Trophoblast cell (in vitro differentiated cells and primary cell): Measurements from ENCODE around the gene ZNF605.

ENCODE experiments used
- DNase-seq, 2 donors: peaks; one replicate each; pipeline ENCODE4 v3.0.0-alpha.2; 2016
- H2AFZ ChIP-seq: 2 replicates; pipeline ENCODE4 v1.6.1; 2013; ENCODE audit warnings: low read length, moderate library complexity, mild to moderate bottlenecking; ENCODE audit not compliant: insufficient read depth, poor library complexity
- H2AK5ac ChIP-seq: 2 replicates; pipeline ENCODE4 v1.6.1; 2013; ENCODE audit warnings: mild to moderate bottlenecking, low read length
- H2BK120ac ChIP-seq: 2 replicates; pipeline ENCODE4 v1.6.1; 2013; ENCODE audit warnings: low read length, mild to moderate bottlenecking, moderate library complexity; ENCODE audit not compliant: insufficient read depth, poor library complexity
- H2BK12ac ChIP-seq: 2 replicates; pipeline ENCODE4 v1.6.1; 2013; ENCODE audit warnings: mild to moderate bottlenecking, low read length, moderate library complexity
- H2BK5ac ChIP-seq: 2 replicates; pipeline ENCODE4 v1.6.1; 2013; ENCODE audit warnings: low read length, low read depth, moderate library complexity, mild to moderate bottlenecking; ENCODE audit not compliant: poor library complexity
- H3K14ac ChIP-seq: 2 replicates; pipeline ENCODE4 v1.6.1; 2013; ENCODE audit warnings: mild to moderate bottlenecking, low read length
- H3K18ac ChIP-seq: 2 replicates; pipeline ENCODE4 v1.6.1; 2013; ENCODE audit warnings: mild to moderate bottlenecking, low read length
- H3K23ac ChIP-seq: 2 replicates; pipeline ENCODE4 v1.6.1; 2013; ENCODE audit warnings: low read length
- H3K27ac ChIP-seq: 2 replicates; pipeline ENCODE4 v1.5.1; 2013; ENCODE audit warnings: low read depth, mild to moderate bottlenecking, inconsistent platforms, low read length, moderate library complexity
- H3K27me3 ChIP-seq: 2 replicates; pipeline ENCODE4 v1.6.1; 2013; ENCODE audit warnings: inconsistent platforms, mild to moderate bottlenecking, low read length, moderate library complexity; ENCODE audit not compliant: insufficient read depth
- H3K36me3 ChIP-seq, 2 experiments: 1 replicate in 1 of 2; 2 replicates in 1 of 2; pipeline ENCODE4 v1.6.1; 2013; ENCODE audit warnings: low read length in 2 of 2, mild to moderate bottlenecking in 2 of 2, moderate library complexity in 1 of 2; ENCODE audit not compliant: insufficient read depth in 2 of 2, control insufficient read depth in 1 of 2
- H3K4ac ChIP-seq: 2 replicates; pipeline ENCODE4 v1.6.1; 2013; ENCODE audit warnings: low read depth, mild to moderate bottlenecking, low read length, moderate library complexity
- H3K4me1 ChIP-seq, 2 experiments: 1 replicate in 1 of 2; 2 replicates in 1 of 2; pipeline ENCODE4 v1.6.1; 2013; ENCODE audit warnings: low read length in 2 of 2, mild to moderate bottlenecking in 2 of 2, moderate library complexity in 1 of 2; ENCODE audit not compliant: insufficient read depth in 2 of 2, control insufficient read depth in 1 of 2
- H3K4me2 ChIP-seq: 2 replicates; pipeline ENCODE4 v1.6.1; 2013; ENCODE audit warnings: inconsistent platforms, mild to moderate bottlenecking, low read length, moderate library complexity
- H3K4me3 ChIP-seq: 2 replicates; pipeline ENCODE4 v1.5.1; 2013; ENCODE audit warnings: mild to moderate bottlenecking, low read depth, low read length, inconsistent platforms
- H3K79me1 ChIP-seq: one replicate; pipeline ENCODE4 v1.6.1; 2013; ENCODE audit warnings: low read length
- H3K79me2 ChIP-seq: 2 replicates; pipeline ENCODE4 v1.6.1; 2013; ENCODE audit warnings: low read length, mild to moderate bottlenecking; ENCODE audit not compliant: control insufficient read depth, insufficient read depth, poor library complexity
- H3K9ac ChIP-seq: 2 replicates; pipeline ENCODE4 v1.6.1; 2013; ENCODE audit warnings: mild to moderate bottlenecking, low read length
- H3K9me3 ChIP-seq: 2 replicates; pipeline ENCODE4 v1.6.1; 2013; ENCODE audit warnings: low read depth, mild to moderate bottlenecking, control low read depth, inconsistent platforms, low read length; ENCODE audit not compliant: insufficient read depth
- H4K12ac ChIP-seq: 2 replicates; pipeline ENCODE4 v1.6.1; 2013; ENCODE audit warnings: low read depth, mild to moderate bottlenecking, low read length, moderate library complexity
- H4K8ac ChIP-seq: 2 replicates; pipeline ENCODE4 v1.6.1; 2013; ENCODE audit warnings: low read depth, mild to moderate bottlenecking, low read length, moderate library complexity
- H4K91ac ChIP-seq: one replicate; pipeline ENCODE4 v1.6.1; 2013; ENCODE audit warnings: low read depth, mild to moderate bottlenecking, low read length, moderate library complexity
- WGBS: extraction: QIAGEN DNeasy Blood & Tissue Kit; methylation state at CpG from one replicate; pipeline ENCODE4 v1.1.7; 2013; ENCODE audit warnings: missing lambda C conversion rate; ENCODE audit not compliant: insufficient read length, insufficient coverage; ENCODE audit errors: extremely low coverage; 5-methylcytosine and 5-hydroxymethylcytosine counted together

Gene ZNF605

DNA sequence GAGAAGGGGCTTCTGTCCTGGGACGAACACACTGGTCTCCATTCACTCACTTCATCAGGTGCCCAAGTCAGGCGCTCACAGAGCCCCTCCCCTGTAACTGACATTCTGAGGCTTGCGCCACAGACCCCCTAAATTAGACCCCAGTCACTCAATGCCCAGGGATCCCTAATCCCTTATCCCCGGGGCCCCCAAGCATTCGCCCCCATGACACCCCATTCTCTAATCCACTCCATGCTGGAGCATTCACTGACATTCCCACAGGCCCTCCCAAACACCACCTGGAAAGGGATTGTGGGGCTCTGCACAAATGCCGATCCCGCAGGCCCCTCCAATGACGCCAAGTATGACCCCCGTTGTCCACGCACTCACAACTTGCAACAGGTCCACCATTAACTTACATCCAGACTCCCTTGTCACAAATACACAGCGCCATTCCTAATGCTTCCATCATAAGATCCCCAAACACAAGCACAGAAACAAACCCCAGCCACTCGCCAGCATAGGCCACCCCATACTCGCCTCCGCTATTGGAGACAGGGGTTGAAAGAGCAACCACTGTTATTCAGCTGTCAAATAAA lies 1.5 kb downstream of the ZNF605 start:
- Histone ChIP-seq H3K27me3 (no peaks in the 10 kb centered on the region), H4K91ac (no peak overlapping the region), H4K12ac (no peak overlapping the region), H3K14ac (no peak overlapping the region), H3K36me3 (peaks cover 4 to 7% of the 10 kb centered on the region in 2 experiments), H4K8ac (no peak overlapping the region), H3K79me2 (peaks cover 3% of the 10 kb centered on the region), H2AK5ac (no peak overlapping the region), H2AFZ (no peak overlapping the region), H2BK5ac (no peak overlapping the region), H2BK12ac (no peak overlapping the region), H3K4me2 (no peak overlapping the region), H3K4ac (no peak overlapping the region), H3K9ac (no peak overlapping the region), H3K27ac (no peak overlapping the region), H3K4me3 (peak overlapping the region; percentile 40), H3K4me1 (peaks cover 7 to 11% of the 10 kb centered on the region in 2 experiments), H3K18ac (no peak overlapping the region), H3K79me1 (peaks cover 6% of the 10 kb centered on the region), H2BK120ac (no peak overlapping the region), H3K23ac (no peak overlapping the region), H3K9me3 (peaks cover 45% of the 10 kb centered on the region)
- no peak for DNase-seq
- WGBS = no CpG with 5 or more reads among the region's 14 CpGs

DNA sequence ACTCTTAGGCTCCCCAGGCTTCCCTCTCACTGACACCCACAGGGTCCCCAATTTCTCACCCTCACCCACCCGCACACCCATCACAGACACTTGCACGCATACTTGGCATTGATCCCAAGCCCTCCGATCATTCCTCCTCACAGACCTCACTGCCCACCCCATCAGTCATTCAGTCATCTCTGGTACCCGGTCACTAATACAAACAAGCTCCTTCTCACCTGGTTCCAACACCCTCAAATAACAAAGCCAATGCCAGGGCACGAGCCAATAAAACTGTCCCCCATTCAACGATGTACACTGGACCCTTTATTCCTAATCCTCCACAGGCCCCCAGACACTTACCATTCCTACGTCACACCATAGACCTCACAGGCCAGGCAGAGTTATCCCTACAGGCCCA lies 2.3 kb downstream of the ZNF605 start:
- no peak overlapping the region for H4K8ac ChIP-seq
- no peak overlapping the region for H2BK120ac ChIP-seq
- peak overlapping the region; percentile 2 for H3K4me3 ChIP-seq
- peaks cover 9 to 11% of the 10 kb centered on the region in 2 experiments for H3K36me3 ChIP-seq
- H3K4me2 ChIP-seq = no peak overlapping the region
- no peak overlapping the region for H3K4ac ChIP-seq
- WGBS = no CpG with 5 or more reads among the region's 7 CpGs
- H3K9ac ChIP-seq = no peak overlapping the region
- peaks cover 7 to 11% of the 10 kb centered on the region in 2 experiments for H3K4me1 ChIP-seq
- no peak overlapping the region for H2AK5ac ChIP-seq
- H2AFZ ChIP-seq = no peak overlapping the region
- H3K9me3 ChIP-seq = peaks cover 53% of the 10 kb centered on the region
- H3K27me3 ChIP-seq = no peaks in the 10 kb centered on the region
- H2BK5ac ChIP-seq = no peak overlapping the region
- H4K12ac ChIP-seq = no peak overlapping the region
- H3K27ac ChIP-seq = no peak overlapping the region
- H3K14ac ChIP-seq = no peak overlapping the region
- H2BK12ac ChIP-seq = no peak overlapping the region
- peaks cover 3% of the 10 kb centered on the region for H3K79me2 ChIP-seq
- peaks cover 6% of the 10 kb centered on the region for H3K79me1 ChIP-seq
- no peak overlapping the region for H4K91ac ChIP-seq
- H3K18ac ChIP-seq = no peak overlapping the region
- DNase-seq = no peak
- H3K23ac ChIP-seq = no peak overlapping the region

DNA sequence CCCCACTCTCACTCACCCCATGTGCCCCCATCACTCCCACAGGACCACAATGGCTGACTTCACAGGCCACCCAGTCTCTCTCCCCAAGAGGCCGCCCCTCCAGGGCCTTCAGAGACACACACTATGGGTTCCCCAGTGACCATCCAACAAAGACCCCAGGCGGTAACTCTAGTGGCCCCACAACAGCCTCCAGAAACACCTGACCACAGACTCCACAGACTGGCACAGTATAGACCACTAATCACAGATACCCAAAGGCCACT lies 3.0 kb downstream of the ZNF605 start:
- Histone ChIP-seq H3K36me3 (peaks cover 12 to 16% of the 10 kb centered on the region in 2 experiments), H3K9ac (no peak overlapping the region), H3K27me3 (no peaks in the 10 kb centered on the region), H2AFZ (no peak overlapping the region), H4K91ac (no peak overlapping the region), H3K79me2 (peaks cover 3% of the 10 kb centered on the region), H2AK5ac (no peak overlapping the region), H3K4ac (no peak overlapping the region), H4K12ac (no peak overlapping the region), H3K4me2 (no peak overlapping the region), H3K9me3 (peaks cover 57% of the 10 kb centered on the region), H4K8ac (no peak overlapping the region), H2BK120ac (no peak overlapping the region), H2BK5ac (no peak overlapping the region), H3K23ac (no peak overlapping the region), H3K18ac (no peak overlapping the region), H3K4me3 (no peak overlapping the region), H3K27ac (no peak overlapping the region), H3K14ac (no peak overlapping the region), H3K4me1 (peaks cover 7 to 11% of the 10 kb centered on the region in 2 experiments), H3K79me1 (peaks cover 6% of the 10 kb centered on the region), H2BK12ac (no peak overlapping the region)
- DNase-seq = no peak
- WGBS = no CpG with 5 or more reads among the region's 2 CpGs

DNA sequence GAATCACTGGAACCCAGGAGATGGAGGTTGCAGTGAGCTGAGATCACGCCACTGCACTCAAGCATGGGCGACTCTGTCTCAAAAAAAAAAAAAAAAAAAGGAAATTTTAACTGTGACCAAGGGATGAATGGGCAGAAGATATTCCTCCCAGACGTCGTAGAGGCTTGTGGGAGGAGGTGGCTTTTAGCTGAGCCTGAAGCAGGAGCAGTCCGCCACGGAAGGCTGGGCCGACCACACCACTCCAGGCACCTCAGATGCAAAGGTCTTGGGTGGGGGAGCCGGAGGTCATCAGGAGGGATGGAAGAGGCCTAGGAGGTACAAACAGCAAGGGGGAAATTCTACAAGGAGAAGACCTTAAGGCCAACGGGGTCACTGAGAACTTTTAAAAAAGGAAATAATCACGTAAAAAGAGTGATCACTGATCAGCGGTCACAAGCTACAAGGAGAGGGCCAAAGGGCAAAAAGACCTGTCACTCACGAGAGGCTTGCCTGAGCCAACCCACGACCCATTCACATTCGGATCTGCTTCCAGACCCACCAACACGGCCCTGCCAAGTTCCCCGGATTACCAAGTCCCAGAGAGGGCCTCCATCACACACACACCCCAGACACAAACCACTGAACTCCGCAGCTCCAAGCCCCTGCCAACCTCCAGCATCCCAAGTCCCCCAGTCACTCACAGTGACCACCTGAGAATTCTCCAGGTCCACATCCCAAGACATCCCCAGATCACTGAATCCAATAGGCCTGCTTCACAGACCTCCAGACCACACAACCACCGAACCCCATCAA lies 3.5 kb downstream of the ZNF605 start:
- no peak overlapping the region for H4K8ac ChIP-seq
- H2BK12ac ChIP-seq = no peak overlapping the region
- no peak overlapping the region for H2BK5ac ChIP-seq
- H2AFZ ChIP-seq = no peak overlapping the region
- no peak overlapping the region for H3K23ac ChIP-seq
- H3K4me2 ChIP-seq = no peak overlapping the region
- H3K4me3 ChIP-seq = no peak overlapping the region
- no peak for DNase-seq
- no peak overlapping the region for H3K14ac ChIP-seq
- H4K91ac ChIP-seq = no peak overlapping the region
- peaks cover 3% of the 10 kb centered on the region for H3K79me2 ChIP-seq
- H3K27me3 ChIP-seq = no peaks in the 10 kb centered on the region
- H2AK5ac ChIP-seq = no peak overlapping the region
- H3K4me1 ChIP-seq = peaks cover 7 to 11% of the 10 kb centered on the region in 2 experiments
- peaks cover 12 to 18% of the 10 kb centered on the region in 2 experiments for H3K36me3 ChIP-seq
- H3K4ac ChIP-seq = no peak overlapping the region
- no peak overlapping the region for H3K27ac ChIP-seq
- H3K18ac ChIP-seq = no peak overlapping the region
- no peak overlapping the region for H2BK120ac ChIP-seq
- H3K79me1 ChIP-seq = peaks cover 6% of the 10 kb centered on the region
- WGBS = no CpG with 5 or more reads among the region's 18 CpGs
- peaks cover 57% of the 10 kb centered on the region for H3K9me3 ChIP-seq
- H4K12ac ChIP-seq = no peak overlapping the region
- no peak overlapping the region for H3K9ac ChIP-seq
